HG03558 (cell line): ENCODE data around the gene MT2A.
A peak's percentile ranks its signal among the peaks of the same experiment; 100 is the strongest.

Source experiments
- ATAC-seq: cut with Tn5 transposase; IDR thresholded peaks from one replicate; pipeline ENCODE4 v1.9.1; 2021; ENCODE audit warnings: moderate number of reproducible peaks; ENCODE audit not compliant: unreplicated experiment; ENCODE audit errors: extremely low read depth

Gene MT2A

DNA sequence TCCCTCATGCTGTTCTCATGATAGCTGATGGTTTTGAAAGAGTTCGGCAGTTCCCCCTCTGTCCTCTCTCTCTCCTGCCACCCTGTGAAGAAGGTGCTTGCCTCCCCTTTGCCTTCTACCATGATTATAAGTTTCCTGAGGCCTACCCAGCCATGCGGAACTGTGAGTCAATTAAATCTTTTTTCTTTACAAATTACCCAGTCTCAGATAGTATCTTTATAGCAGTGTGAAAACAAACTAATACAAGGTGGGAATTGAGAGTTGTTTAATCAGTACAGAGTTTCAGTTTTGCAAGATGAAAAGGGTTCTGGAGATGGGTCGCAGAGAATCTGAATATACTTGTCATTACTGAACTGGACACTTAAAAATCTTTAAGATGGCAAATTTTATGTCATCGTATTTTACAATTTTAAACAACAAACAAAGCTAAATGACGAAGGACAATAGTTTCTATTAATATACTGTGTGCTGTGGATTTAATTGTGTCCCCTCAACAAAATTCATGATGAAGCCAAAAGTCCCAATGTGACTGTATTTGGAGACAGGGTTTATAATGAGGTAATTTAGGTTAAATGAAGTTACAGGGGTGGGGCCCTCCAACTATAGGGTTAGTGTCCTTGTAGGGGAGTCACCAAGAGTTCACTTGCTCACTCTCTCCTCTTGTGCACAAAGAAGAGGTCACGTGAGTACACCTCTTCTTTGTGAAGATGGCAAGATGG lies 14.7 kb upstream of the MT2A start:
- ATAC-seq, result no peak

GRCh38 chr16:56594292-56594619 lies 14.1 kb upstream of the MT2A start:
- ATAC-seq, result no peak

DNA sequence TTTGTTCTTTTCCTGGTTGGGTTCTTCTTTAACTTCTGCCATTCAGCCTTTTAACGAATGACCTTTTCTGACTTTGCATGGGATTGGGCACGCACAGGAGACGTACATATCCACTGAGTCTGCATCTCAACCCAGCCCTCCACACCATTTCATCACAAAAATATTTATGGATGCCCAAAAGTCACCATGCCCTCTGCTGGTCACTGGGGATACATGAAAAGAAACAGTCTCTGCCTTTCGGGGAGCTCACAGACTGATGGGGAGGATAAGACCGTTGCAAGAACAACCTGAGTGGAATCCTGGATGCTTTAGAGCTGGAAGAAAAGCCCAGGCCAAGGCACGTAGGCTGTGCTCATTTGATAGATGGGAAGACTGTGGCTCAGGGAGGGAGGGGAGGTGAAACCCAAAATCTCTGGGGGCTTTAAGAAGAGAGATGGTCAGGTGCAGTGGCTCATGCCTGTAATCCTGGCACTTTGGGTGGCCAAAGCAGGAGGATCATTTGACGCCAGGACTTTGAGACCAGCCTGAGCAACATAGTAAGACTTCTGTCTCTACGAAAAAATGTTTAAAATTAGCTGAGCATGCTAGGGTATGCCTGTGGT lies 7.9 kb upstream of the MT2A start:
- no peak for ATAC-seq

DNA sequence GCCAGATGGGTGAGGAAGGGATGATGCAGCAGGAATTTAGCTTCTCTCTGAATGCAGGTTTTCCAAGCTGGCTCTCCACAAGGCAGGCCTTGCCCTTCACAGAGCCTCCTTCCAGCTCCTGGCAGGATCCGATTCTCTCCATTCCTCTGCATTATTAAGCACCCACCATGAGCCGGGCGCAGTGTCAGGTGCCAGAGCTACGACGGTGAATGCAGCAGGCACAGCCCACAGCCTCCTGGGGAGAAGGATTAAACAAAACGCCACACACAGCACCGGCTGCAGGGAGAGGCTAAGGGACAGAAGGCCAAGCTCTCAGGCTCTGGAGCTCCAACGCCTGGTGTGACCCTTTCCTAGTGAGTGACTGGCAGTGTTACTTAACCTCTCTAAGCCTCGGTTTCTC lies 7.1 kb upstream of the MT2A start:
- ATAC-seq, result no peak

GRCh38 chr16:56603589-56603988 lies 4.8 kb upstream of the MT2A start:
- ATAC-seq, result no peak

DNA sequence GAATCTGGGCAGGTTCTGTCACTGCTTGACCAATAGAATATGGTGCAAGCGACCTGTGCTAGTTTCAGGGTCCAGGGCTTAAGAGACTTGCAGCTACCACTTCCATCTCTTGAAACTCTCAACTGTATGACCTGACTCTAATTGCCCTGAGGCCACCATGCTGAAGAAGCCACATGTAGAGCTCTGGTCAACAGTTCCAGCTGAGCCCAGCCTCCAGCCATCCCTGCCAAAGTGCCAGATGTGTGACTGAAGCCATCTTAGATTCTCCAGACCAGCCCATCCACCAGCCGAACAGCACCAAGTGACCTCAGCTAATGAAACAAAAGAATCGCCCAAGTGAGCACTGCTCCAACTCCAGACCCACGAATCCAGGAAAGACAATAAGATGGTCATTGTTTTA lies 3.4 kb upstream of the MT2A start:
- ATAC-seq, result no peak

- no peak for ATAC-seq
Observed at GRCh38 chr16:56605475-56605874, 2.9 kb upstream of the MT2A start.

DNA sequence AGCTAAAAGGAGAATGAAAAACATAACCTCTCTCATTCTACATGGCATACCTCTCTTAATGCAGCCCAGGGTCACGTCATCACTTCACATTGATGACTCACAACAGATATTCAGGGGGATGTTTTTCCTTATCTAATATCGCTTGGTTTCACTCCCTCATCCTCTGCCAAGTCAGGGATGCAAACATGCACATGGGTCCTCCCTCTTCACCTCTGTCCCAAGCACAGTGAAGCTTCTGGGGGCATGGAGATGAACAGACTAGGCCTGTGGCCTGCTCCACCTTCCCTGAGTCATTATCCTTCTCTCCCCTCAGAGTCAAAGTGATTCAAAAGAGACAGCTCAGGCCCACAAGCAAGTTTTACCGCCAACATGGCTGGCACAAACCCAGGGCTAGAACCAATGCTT lies 2.3 kb upstream of the MT2A start:
- no peak for ATAC-seq

- no peak for ATAC-seq
Observed at GRCh38 chr16:56606476-56607108, 1.8 kb upstream of the MT2A start.

GRCh38 chr16:56607109-56607618 lies 1.2 kb upstream of the MT2A start:
- no peak for ATAC-seq

DNA sequence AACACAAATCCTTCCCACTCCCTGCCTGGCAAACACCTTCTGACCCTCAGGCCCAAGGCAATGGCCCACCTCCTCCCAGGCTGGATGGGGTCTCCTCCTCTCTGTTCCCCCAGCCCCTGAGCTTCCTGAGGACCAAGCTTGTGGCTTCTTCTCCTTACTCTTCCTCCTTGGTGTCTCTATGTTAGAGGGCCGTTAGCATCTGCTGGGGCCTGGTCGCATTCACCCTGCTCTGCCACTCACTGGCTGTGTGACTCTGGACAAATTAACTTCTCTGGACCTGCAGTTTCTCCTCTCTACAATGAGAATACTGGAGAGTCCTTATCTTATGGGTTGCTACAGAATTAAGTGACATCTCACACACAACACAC lies 725 bp upstream of the MT2A start:
- ATAC-seq, result no peak

DNA sequence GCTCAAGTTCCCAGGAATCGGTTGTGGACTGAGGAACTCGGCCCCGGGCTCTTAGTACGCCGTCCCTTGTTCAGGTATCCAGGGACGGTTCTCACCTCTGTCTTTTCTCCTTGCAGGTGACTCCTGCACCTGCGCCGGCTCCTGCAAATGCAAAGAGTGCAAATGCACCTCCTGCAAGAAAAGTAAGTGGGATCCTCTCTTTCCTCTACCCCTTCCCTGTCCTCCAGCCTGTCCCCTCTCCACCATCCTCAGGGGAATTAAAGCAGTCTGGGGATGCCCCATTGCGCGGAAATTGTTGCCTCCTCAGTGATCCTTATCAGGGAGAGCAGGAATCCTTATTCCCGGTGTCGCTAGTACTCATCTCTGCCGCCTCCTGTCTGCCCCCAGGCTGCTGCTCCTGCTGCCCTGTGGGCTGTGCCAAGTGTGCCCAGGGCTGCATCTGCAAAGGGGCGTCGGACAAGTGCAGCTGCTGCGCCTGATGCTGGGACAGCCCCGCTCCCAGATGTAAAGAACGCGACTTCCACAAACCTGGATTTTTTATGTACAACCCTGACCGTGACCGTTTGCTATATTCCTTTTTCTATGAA lies 585 bp downstream of the MT2A start:
- no peak for ATAC-seq

GRCh38 chr16:56609463-56609921 lies 1.1 kb downstream of the MT2A start:
- ATAC-seq, result peak; percentile 41

- no peak for ATAC-seq
Observed at GRCh38 chr16:56610017-56610608, 1.7 kb downstream of the MT2A start.

DNA sequence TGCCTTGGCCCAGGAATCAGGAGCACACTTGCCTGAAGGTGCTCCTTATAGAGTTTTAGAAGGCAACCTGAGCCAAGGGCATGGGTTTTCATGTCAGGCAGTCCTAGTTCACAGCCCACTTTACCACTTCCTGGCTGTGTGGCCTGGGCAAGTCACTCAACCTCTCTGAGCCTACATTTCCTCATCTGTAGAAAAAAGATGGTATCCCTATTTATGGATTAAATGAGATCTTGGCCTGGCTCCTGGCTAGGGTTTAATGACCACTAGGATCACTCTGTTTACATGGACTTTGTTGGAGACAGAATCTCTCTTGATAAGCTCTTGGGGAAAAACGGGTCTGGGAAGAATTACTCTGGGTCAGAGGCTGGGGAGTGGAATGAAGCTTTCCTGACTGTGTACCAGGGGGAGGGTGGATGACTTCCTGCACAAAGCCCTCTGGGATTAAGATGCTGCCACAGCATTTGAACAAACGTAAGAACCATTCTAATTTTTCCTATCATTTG lies 2.3 kb downstream of the MT2A start:
- ATAC-seq, result no peak

DNA sequence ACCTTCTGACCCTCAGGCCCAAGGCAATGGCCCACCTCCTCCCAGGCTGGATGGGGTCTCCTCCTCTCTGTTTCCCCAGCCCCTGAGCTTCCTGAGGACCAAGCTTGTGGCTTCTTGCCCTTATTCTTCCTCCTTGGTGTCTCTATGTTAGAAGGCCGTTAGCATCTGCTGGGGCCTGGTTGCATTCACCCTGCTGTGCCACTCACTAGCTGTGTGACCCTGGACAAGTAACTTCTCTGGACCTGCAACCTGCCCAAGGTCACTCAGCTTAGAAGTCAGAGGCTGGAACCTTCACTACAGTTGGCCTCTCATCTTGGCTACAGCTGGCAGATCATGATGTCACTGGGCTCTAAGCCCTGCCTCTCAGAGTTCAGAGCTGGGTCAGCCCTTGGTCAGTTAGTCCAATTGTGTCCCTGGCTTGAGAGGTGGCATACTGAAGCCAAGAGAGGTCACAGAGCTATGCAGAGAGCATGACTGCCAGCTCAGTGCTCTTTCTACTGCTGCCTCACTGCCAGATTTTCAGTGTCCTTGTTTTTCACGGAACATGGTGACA lies 3.0 kb downstream of the MT2A start:
- no peak for ATAC-seq

DNA sequence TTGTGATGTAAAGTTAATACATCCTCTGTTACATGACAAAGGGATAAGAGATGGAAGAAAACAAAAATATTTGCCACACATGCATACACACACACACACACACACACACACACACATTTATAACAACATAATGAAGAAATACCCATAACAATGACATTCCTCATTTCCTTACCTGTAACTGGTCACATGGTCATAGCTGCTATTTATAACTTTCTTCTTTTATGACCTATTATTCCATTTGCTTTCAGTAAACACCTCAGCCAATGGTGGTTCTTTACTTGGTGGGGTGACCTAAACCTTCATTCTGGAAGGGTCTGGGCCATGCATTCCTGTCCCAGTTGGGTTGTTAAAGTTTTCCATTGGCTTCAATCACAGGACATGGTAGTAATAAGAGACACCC lies 5.3 kb downstream of the MT2A start:
- no peak for ATAC-seq

GRCh38 chr16:56614549-56614991 lies 6.2 kb downstream of the MT2A start:
- ATAC-seq, result no peak

- no peak for ATAC-seq
Observed at GRCh38 chr16:56615353-56615752, 7.0 kb downstream of the MT2A start.

DNA sequence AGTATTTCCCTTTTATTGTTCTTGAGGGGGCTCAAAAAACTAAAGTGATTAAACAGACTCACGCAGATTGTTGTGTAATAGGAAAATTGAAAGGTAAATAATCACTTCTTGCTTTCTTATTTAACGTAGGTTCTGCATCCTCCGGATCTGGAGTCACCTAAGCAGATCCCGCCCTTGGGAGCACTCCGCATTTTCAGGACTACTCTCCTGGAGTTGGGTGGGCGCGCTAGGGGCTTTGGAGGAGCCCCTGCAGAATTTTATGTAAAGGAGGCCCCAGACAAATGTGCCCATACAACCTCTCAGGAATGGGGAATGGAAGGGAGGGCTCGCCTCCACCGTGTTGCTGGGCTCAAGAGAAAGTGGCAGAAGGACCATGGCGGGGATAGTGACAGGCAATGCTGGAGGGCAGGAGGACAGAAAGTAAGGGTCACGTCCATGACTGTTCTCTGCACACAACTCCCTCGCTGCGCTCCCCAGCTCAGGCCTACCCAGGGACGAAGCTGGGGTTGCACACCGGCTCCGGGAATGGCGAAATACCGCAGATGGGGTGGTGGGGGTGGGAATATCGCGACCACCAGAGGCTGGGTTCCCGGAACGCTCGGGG lies 8.3 kb downstream of the MT2A start:
- no peak for ATAC-seq
